ENCODE data around the gene PITPNM3.

DNA sequence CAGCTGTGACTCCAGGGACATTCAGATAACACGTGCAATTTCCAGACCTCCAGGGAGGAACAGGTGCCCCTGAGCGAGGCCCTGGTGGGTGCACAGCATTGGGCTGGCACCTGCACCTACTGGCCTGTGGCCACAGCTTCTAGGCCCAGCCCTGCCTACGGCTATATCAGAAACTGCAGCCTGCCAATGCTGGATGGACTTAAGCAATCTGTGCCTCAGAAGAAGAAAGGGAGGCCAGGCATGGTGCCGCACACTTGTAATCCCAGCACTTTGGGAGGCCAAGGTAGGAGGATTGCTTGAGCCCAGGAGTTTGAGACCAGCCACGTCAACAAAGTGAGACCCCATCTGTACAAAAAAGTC is 12.4 kb downstream of the PITPNM3 start:
- no peak for TF ChIP-seq EZH2 (IDR thresholded peaks at IDR 0.05; ENCODE audit: borderline replicate concordance, low read length)
- TF ChIP-seq, protein P1, sequence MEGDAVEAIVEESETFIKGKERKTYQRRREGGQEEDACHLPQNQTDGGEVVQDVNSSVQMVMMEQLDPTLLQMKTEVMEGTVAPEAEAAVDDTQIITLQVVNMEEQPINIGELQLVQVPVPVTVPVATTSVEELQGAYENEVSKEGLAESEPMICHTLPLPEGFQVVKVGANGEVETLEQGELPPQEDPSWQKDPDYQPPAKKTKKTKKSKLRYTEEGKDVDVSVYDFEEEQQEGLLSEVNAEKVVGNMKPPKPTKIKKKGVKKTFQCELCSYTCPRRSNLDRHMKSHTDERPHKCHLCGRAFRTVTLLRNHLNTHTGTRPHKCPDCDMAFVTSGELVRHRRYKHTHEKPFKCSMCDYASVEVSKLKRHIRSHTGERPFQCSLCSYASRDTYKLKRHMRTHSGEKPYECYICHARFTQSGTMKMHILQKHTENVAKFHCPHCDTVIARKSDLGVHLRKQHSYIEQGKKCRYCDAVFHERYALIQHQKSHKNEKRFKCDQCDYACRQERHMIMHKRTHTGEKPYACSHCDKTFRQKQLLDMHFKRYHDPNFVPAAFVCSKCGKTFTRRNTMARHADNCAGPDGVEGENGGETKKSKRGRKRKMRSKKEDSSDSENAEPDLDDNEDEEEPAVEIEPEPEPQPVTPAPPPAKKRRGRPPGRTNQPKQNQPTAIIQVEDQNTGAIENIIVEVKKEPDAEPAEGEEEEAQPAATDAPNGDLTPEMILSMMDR (conservative IDR thresholded peaks at IDR 0.05 in 1 of 2, IDR thresholded peaks at IDR 0.05 in 1 of 2; ENCODE audit: extremely low read depth in 1 of 2, insufficient read depth in 1 of 2, low read depth in 1 of 2, low read length in 2 of 2): no peak
